Activated T-helper 1 cell treated with Interleukin-2 at 50 U/mL for 16 hours (primary cell): ENCODE data around the gene GLRA3.
"Not testable (repeated sequence)": the region's sequence is repeated elsewhere in the genome, so short reads cannot be mapped to it uniquely, and the experiment has no call there.

ENCODE experiments used
- DNase-seq: peaks from one replicate; pipeline ENCODE4 v3.0.0-alpha.2; 2020; ENCODE audit warnings: low read depth

Gene GLRA3

DNA sequence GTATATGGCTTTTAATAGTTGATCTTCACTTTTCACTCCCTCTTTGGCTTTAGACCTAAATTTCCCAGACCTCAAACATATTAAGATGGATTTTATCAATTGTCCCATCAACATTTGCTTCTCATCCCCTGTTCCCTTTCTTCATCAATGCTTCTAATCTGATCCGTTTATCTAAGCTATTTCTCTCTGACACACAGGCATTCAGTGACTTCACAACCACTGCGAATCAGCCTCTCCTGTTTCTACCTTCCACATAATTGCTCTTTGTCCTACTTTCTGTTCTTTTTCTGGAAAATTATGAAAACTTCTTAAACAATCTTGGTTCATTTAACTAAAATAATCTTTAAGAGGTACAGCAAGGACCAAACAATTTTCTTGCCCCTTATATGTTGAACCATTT, 115.2 kb downstream of the GLRA3 start:
- DNase-seq: no peak

DNA sequence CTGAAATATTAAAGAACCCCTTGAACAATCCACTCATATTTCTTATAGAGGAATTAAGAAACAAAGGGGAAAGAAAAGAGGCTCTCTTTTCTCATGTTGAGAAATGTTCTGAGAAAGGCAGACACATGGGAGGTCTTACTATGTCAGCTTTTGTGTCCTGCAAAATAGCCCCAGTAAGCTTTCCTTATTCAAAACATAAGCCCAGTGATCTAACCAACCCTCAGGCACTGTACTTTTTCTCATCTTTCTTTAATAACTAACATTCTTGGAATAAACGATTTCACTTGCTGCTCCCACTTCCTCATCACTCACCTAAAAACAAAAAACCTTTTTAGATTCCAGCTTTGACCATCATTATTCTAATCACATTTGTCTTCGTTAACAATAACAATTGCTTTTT, 115.9 kb downstream of the GLRA3 start:
- no peak for DNase-seq

DNA sequence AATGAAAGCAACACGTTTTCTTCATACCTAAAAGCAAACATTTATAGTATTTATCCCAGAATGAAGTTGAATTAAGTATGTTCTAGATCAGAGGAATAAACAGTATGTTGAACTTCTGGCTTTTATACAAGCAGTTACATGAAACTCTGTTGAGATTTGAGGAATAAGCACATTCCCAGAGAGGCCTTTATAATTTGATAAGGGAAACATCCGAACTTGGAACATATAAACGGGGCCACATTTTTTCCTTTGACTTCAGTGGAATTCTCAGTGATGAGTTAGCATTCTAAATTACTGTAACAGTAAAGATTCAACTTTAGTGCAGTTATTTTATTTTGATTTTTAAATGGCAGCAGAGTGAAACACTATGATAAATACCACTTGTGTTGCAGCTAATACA, 119.5 kb downstream of the GLRA3 start:
- no peak for DNase-seq

DNA sequence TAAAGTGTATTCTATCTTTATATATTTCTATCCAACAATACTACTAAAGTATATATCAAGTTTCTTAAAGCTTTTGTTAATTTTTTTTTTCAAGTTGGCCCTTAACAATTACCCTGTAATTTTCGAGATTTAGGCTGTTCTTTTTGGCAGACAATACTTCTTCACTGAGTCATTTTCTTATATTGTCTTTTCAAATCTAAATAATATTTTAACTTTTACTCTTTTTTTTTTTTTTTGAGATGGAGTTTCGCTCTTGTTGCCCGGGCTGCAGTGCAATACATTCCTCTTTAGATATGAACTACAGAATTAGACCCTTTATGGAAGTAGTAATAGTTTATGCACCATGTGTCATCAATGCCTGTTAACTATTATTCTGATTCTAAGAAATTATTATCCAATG, 120.7 kb downstream of the GLRA3 start:
- no peak for DNase-seq

DNA sequence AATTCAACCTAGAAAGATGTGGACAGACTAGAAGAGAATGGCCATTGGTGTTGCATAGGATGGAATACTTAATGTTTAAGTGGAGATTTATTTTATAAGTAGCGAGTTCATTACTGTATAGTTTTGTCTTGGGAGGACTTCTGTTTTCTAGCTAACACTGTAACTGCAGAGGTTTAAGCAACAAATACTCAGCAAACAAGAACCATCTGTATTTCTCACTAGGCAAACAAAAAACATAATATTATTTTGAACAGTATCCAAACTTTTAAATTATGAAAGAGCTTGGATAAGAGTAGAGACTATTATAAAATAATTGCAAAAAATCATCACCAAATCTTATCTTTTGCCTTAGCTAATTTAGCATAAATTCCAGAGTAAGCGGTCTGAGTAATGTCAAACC, 121.1 kb downstream of the GLRA3 start:
- no peak for DNase-seq

DNA sequence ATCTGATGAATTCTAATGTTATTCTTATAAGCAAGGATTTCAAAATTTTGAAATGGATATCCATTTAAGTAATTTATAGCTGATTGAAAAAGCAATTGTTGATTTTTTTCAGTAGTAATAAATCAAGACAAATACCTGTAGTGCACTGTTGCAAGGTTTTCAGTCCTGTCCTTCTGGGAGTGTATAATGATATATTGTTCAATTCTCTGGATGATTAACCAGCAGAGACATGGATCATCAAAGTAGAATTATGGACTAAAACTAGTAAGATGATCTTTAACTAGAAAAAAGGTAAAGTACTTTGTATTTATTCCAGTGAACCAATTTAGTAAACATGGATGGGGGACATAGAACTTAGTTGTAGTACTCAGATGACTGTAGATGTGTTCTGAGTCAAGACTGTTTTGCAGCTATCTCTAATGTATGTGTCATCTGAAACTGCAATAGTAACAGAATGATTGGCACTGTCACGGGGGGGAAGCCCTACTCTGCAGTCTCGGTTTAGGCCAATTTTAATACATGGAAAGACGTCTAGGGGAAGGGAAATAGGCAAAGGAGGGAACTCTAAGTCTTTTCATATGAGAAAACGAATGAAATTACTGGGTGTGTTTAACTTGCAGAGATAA, 121.9 kb downstream of the GLRA3 start:
- DNase-seq: no peak

DNA sequence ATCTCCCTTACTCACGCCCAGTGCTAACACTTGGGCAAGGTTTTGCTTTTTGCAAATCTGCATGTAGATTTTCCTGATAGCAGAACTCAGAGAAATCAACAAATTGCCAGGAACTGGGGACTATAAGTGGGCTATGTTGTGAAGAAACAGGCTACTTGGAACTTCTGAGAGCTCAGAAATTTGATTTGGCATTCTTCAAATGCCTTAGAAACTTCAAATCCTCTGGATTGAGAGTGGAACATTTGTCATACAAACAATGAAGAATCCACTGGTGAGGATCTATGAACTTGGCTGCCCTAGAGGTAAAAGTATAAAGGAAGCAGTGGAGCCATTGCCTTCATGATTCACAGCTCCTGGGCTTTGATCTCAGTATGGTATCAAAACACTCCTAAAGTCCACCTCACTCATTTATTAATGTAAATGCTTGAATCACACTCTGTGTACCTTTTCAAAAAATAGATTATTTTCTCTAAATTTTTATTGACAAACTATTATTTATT, 126.0 kb downstream of the GLRA3 start:
- DNase-seq: no peak

DNA sequence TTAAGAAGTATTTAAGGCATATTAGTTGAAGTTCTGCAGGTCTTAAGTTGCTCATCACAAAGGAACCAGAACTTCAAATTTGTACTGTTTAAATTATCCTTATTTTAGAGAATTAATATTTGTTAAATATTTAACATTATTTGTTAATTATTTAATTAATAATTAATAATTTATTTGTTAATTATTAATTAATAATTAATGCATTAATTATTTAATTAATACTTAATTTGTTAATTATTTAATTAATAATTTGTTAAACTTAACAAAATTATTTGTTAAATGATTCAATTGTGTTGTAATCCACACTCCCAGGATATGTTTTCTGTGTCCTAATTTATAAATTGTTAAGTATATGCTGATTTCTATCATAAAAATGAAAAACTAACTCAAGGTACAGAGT, 129.4 kb downstream of the GLRA3 start:
- DNase-seq: no peak

DNA sequence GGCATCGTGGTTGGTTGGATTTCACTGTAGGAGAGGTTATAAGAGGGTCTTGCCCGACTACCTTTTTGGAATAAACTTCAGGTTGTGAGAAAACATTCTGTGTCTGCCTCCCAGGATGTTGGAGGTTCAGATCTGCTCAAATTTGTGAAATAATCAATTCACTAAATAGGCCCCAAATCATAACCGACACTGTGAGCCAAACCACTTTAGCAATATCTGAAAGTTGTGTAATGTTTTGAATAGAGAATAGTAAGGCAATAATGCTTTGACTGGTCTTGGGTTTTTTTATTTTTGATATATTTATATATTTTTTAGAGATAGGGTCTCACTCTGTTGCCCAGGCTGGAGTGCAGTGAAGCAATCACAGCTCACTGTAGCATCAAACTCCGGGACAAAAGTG, 131.2 kb downstream of the GLRA3 start:
- DNase-seq: no peak

DNA sequence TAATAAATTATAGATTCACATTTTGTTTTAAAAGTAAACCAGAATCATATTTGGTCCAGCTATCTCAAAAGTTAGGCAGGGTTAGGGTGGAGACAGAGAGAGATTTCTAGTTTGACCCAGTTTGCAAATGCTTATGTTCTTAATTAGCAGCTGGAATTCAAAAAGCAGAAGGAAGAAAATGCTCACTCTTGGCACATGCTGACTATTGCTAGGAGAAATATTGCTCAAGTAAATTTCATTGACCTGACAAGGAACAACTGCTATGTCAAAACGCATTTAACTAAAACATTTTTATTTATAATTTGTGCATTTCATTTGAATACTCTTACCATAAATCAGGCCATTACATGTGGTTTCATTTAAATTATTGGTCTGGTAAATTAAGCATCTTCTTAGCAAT, 131.8 kb downstream of the GLRA3 start:
- no peak for DNase-seq

DNA sequence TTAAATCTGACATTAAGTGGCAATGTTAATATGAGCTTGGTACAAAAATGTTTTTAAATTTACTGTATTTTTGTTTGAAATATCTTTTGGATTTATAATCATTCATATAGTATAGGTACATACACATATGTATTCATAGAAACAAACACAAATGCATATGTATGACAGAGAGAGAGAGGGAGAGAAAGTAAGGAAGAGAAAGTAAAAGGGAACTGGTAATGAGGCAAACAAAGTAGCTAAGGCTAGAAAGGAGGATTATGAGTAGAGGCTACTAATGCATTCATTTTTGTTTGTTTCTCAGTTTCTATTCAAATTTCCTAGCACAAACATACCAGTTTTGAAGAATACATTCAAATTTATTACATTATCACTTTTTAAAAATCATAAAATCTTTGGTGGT, 132.4 kb downstream of the GLRA3 start:
- DNase-seq: no peak

DNA sequence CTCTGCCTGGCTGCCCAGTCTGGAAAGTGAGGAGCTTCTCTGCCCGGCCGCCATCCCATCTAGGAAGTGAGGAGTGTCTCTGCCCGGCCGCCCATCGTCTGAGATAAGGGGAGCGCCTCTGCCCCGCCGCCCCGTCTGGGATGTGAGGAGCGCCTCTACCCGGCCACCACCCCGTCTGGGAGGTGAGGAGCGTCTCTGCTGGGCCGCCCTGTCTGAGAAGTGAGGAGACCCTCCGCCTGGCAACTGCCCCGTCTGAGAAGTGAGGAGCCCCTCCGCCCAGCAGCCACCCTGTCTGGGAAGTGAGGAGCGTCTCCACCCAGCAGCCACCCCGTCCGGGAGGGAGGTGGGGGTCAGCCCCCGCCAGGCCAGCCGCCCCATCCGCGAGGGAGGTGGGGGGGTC, 137.2 kb downstream of the GLRA3 start:
- DNase-seq: not testable (repeated sequence)

DNA sequence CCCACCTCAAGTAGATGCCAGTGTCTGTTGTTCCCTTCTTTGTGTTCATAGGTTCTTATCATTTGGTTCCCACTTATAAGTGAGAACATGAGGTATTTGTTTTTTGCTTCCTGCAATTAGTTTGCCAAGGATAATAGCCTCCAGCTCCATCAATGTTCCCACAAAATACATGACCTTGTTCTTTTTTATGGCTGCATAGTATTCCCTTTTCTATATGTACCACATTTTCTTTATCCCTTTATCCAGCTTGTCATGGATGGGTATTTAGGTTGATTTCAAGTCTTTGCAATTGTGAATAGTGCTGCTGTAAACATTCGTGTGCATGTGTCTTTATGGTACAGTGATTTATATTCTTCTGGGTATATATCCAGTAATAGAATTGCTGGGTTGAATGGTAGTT, 138.4 kb downstream of the GLRA3 start:
- DNase-seq: no peak

DNA sequence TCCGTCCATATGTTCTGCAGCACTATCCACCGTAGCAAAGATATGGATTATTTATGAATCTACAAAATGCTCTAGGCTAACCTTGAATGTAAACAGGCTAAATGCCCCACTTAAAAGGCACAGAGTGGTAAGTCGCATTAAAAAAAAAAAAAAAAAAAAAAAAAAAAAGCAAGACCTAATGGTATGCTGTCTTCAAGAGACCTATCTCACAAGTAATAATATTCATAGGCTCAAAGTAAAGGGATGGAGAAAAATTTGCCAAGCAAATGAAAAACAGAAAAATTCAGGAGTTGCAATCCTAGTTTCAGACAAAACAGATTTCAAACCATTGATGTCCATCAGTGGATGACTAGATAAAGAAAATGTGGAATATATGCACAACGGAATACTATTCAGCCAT, 139.4 kb downstream of the GLRA3 start:
- no peak for DNase-seq

DNA sequence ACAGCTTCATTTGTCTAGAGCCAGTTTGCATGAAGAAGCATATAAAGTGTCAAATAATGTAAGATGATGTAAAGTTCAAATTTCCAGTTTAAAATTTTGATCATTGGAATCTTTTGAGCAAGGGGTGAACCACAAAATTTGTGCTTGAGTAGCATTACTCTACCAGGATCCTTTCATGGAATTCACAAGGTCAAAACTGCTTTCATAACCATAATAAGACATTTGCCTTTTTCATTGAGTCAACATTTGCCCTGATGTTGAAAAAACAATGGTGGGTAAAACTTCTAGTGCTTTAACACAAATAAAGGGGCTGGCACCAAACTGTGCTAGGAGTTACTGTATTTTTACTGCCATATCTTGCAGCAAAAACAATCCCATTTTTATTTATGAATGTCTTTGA, 142.2 kb downstream of the GLRA3 start:
- no peak for DNase-seq

DNA sequence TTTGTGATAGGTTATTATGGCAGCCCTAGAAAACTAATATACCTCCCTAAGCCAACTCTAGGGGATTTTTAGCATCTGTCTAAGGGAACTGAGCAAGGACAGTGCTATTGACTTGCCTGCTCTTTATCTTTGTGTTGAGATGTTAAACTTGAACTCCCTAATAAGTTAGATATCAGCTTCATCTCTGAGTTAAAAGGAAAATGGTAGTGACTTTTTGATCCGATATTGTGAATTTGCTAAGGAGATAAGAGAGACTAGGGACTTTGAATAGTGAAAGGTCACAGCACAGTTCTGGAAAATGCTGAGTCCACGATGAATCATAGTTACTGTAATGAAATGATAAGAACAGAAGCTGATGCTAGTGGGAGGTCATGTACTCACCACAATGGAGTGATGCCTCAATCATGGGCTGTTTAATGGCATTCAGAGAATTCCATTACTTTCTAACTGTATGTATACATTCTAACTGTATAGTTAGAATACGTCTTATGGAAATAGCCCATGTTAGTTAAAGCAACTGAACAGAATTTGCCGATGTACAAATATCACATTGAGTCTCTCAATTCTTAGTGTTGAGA, 147.2 kb downstream of the GLRA3 start:
- DNase-seq: no peak

DNA sequence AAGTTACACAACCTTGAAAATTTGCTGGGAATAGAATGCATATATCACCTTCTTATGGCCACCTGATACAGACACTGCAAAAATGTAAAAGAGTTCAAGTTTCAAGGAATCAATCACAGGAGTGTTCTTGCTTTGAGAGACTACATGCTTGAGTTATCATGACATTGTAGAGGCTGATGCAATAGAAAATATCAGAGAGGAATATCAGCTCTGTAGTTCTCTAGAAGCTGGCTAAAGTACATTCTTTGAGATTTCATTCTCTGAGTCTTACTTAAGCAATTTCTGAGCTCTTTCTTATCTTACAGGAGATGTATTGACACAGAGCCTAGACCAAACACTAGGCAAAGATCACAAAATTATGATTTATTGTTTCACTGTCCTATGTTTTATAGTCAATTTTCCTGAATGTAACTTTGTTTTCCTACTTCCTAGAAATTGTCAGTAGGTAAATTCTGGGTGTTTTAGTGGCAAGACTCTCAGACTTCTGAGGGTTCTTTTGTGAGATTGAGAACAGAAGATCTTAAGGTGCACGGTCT, 154.7 kb downstream of the GLRA3 start:
- DNase-seq: no peak

DNA sequence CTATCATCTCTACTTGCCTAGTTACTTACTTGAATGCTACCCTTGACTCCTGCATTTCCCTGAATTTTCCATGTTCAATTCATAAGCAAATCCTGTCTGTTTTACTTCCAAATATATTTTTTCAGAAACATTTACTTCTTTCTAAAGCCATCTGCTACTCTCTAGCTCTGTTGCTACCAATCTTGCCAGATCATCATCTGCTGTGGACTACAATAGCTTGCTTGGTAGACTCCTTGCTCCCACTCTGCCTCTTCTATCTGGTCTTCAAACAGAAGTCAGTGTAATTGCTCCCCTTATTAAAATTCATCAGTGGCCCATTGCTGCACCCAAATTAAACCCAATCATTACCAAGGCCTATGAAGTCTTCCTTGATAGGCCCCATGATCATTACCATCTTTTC, 155.2 kb downstream of the GLRA3 start:
- DNase-seq: no peak

DNA sequence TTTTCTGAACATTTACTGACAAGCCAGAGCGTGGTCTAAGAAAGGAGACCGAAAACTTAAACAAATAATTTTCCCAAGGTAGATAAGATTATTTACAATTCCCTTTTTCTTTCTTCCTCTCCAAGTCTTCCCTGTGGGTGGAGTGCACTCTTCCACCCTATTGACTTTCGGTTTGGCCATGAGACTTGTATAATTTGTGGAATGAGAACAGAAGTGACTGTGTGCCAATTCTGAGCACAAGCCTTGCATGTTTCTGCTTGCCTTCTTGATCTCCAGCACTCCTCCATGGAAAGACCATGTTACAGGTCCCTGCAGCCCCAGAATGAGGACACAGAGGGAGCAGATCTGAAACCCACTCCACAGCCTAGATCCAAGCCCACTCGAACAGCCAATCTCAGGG, 156.8 kb downstream of the GLRA3 start:
- DNase-seq: no peak

DNA sequence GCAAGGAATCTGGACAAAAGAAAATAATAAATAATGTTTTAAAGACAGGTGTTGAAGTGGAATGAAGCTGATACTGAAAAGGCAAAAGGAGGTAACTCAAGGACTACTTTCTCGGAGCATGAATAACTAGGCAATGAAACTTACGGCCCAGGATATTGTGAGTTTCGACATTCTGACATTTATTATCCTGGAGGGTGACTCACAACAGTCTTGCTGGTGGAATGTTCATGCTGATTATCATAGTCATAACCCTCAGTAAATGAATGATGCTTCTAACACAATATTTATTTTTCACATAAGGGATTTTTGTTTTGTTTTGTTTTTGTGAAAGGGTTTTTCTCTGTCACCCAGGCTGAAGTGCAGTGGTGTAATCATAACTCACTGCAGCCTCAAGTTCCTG, 159.8 kb downstream of the GLRA3 start:
- no peak for DNase-seq

DNA sequence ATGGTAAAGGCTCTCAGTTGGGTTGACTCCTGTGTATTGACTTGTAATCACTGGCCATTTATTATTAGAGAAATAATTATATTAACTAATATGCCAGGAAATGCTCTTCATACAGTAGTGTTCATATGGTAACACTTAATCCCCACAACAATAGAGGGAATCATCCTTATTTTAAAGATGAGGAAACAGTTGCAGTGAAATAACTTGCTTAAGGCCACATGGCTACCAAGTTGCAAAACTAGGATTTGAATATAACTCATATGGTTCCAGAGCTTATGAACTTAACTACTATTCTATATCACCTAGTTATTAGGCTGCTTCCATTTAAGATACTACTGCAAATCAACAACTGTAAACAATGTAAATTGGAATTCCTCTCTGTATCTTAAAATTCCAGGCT, 163.2 kb downstream of the GLRA3 start:
- no peak for DNase-seq

DNA sequence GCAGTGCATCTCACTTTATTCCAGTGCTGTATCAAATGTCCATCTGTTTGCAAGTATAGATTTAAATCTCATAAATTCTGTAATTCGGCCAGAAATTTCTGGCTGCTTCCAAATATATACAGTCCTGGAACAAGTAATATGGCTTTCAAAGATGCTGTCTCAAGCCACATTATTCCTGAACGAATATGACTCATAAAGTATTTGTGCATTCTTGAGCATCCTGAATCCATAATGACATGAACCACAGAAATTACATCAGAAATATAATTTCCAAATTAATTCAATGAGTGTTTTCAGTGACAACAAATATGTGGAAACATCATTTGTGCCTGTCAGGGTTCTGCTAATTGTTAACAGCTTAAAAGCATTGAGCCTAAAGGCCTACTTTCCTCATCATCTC, 165.8 kb downstream of the GLRA3 start:
- DNase-seq: no peak

DNA sequence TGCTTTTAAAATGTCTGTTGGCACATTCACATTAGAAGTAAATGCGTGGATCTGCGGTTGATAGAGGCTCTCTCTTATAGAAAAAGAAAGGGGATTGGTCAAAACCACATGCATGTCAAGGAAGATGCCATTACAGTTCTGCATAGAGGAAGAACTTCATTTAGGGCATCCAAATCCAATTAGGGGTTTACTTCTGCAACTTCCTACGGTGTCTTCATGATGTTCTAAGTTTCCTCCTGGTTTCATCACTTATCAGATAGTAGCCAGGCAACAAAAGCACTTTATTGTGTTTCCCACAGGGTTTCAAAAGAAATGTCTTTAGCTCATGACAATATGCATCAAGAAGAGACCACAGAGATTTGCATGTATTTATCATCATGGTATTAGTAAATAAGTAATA, 170.8 kb downstream of the GLRA3 start:
- DNase-seq: no peak

DNA sequence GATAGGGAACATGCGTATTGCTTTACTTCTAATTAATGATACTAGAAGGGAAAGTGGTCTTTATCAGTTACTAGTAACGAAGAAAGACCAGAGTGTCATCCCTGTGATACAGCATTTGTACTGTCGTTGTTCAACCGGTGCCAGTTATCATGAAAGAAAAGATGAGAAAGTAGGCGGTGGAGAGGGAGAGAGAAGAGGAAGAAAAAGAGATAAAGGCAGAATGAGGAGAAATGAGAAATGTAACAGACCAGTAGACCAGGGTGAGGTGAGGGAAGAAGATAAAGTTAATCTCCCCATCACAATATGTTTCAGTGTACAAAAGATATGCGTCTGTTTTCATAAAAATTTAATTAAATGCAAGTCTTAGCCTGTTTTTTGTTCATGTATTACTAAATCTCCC, 171.6 kb downstream of the GLRA3 start:
- DNase-seq: no peak
